SK-N-SH treated with all-trans-retinoic acid at 6 μM for 48 hours (cell line): ENCODE results near the gene COPS8.

Source experiments
- ATAC-seq: fragments of 200-7000 bp; cut with Tn5 transposase; 3 replicates; pipeline ENCODE4 v1.9.1; 2020; ENCODE audit warnings: mild to moderate bottlenecking, moderate library complexity
- ARNTL ChIP-seq: fragments of 450-650 bp; formaldehyde crosslinking; IDR thresholded peaks from 2 replicates; pipeline ENCODE4 v1.5.0; 2020; ENCODE audit warnings: low read depth, mild to moderate bottlenecking, moderate library complexity, borderline replicate concordance
- BACH2 ChIP-seq: fragments of 250-450 bp; sonication (Bioruptor Pico); IDR thresholded peaks from 2 replicates; pipeline ENCODE4 v1.9.0; 2021; ENCODE audit warnings: mild to moderate bottlenecking, borderline replicate concordance
- CSDC2 ChIP-seq: fragments of 250-450 bp; sonication (Bioruptor Pico); IDR thresholded peaks from 2 replicates; pipeline ENCODE4 v1.5.0; 2020; ENCODE audit warnings: mild to moderate bottlenecking, moderate library complexity
- ESRRG ChIP-seq: fragments of 250-450 bp; sonication (Bioruptor Pico); IDR thresholded peaks from 2 replicates; pipeline ENCODE4 v1.6.1; 2021; ENCODE audit warnings: mild to moderate bottlenecking
- GLIS3 ChIP-seq: fragments of 250-450 bp; sonication (Bioruptor Pico); IDR thresholded peaks from 2 replicates; pipeline ENCODE4 v1.5.0; 2020; ENCODE audit warnings: mild to moderate bottlenecking, moderate library complexity
- ISL1 ChIP-seq: fragments of 250-450 bp; sonication (Bioruptor Pico); IDR thresholded peaks from 2 replicates; pipeline ENCODE4 v2.1.2; 2022; ENCODE audit warnings: mild to moderate bottlenecking, moderate library complexity
- OSR1 ChIP-seq: fragments of 250-450 bp; sonication (Bioruptor Pico); IDR thresholded peaks from 2 replicates; pipeline ENCODE4 v1.8.0; 2022; ENCODE audit warnings: moderate library complexity, mild to moderate bottlenecking, inconsistent platforms
- PPARA ChIP-seq: fragments of 250-450 bp; sonication (Bioruptor Pico); IDR thresholded peaks from 2 replicates; pipeline ENCODE4 v1.5.0; 2020; ENCODE audit warnings: mild to moderate bottlenecking, borderline replicate concordance
- RARB ChIP-seq: fragments of 250-450 bp; sonication (Bioruptor Pico); IDR thresholded peaks from 2 replicates; pipeline ENCODE4 v1.8.0; 2021; ENCODE audit warnings: mild to moderate bottlenecking, moderate library complexity
- SNAI2 ChIP-seq: fragments of 250-450 bp; sonication (Bioruptor Pico); IDR thresholded peaks from 2 replicates; pipeline ENCODE4 v1.5.0; 2020; ENCODE audit warnings: mild to moderate bottlenecking, moderate library complexity
- TCF4 ChIP-seq: fragments of 250-450 bp; sonication (Bioruptor Pico); IDR thresholded peaks from 2 replicates; pipeline ENCODE4 v1.8.0; 2021; ENCODE audit warnings: mild to moderate bottlenecking, moderate library complexity, borderline replicate concordance
- TOX ChIP-seq: fragments of 250-450 bp; sonication (Bioruptor Pico); IDR thresholded peaks from 2 replicates; pipeline ENCODE4 v1.8.0; 2021; ENCODE audit warnings: mild to moderate bottlenecking, moderate library complexity, borderline replicate concordance
- ZC3H10 ChIP-seq: fragments of 250-450 bp; sonication (Bioruptor Pico); IDR thresholded peaks from 2 replicates; pipeline ENCODE4 v1.5.1; 2021; ENCODE audit warnings: mild to moderate bottlenecking, moderate library complexity
- ZNF565 ChIP-seq: fragments of 450-650 bp; formaldehyde crosslinking; conservative IDR thresholded peaks from 2 replicates; pipeline ENCODE4 v1.5.0; 2020; ENCODE audit warnings: low read depth, mild to moderate bottlenecking, moderate library complexity
- ZNF70 ChIP-seq: fragments of 450-650 bp; formaldehyde crosslinking; IDR thresholded peaks from 2 replicates; pipeline ENCODE4 v1.5.0; 2020; ENCODE audit warnings: mild to moderate bottlenecking, moderate library complexity
- ZNF8 ChIP-seq: fragments of 450-650 bp; formaldehyde crosslinking; IDR thresholded peaks from 2 replicates; pipeline ENCODE4 v1.5.0; 2020; ENCODE audit warnings: mild to moderate bottlenecking, moderate library complexity
- TF ChIP-seq, protein P1 (sequence below): fragments of 250-450 bp; sonication (Bioruptor Pico); IDR thresholded peaks from 2 replicates; pipeline ENCODE4 v1.8.0; 2021; ENCODE audit warnings: low read depth, mild to moderate bottlenecking, moderate library complexity, borderline replicate concordance
- TF ChIP-seq, protein P2 (sequence below): fragments of 250-450 bp; sonication (Bioruptor Pico); IDR thresholded peaks from 2 replicates; pipeline ENCODE4 v1.5.1; 2020; ENCODE audit warnings: low read depth, mild to moderate bottlenecking, moderate library complexity
- TF ChIP-seq, protein P3 (sequence below): fragments of 250-450 bp; sonication (Bioruptor Pico); IDR thresholded peaks from 2 replicates; pipeline ENCODE4 v1.8.0; 2020; ENCODE audit warnings: mild to moderate bottlenecking, moderate library complexity, borderline replicate concordance
- TF ChIP-seq, protein P4 (sequence below): fragments of 250-450 bp; sonication (Bioruptor Pico); IDR thresholded peaks from 2 replicates; pipeline ENCODE4 v1.5.1; 2021; ENCODE audit warnings: mild to moderate bottlenecking, moderate library complexity

The COPS8 gene

DNA sequence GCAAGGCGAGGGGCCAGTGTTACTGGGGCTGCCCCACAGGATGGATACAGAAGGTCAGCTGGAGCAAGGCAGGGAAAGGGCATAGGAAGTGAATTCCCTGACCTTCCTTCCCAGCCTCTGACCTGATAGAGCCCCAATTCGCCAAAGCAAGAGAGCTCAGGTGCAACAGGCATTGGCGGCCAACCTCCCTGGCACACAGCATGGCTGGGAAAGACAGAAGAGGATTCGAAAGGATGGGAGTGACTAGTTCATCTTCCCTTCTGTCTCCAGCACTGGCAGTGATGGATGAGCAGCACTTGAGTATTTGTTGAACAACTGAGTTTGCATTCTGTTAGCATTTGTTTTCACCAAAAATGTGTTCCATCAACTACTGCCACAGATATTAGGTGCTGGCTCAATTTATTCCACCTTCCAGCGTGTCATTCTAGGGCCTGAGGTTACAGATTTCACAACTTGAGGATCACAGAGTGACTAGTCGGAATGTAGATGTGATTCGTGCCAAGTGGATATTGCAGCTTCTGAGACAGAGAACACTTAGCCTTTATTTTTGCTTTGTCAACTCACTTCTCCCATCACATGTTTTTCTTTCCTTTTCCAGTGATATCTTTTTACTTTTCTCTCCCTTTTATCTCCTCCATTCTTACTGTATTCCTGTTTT, 6.2 kb downstream of the COPS8 start:
- no peak for ATAC-seq
- TF ChIP-seq TOX (CRISPR knock-in tag) (no peak), GLIS3 (CRISPR knock-in tag) (no peak), ISL1 (CRISPR knock-in tag) (no peak), CSDC2 (no peak), ZNF70 (CRISPR knock-in tag) (no peak), ZNF8 (CRISPR knock-in tag) (no peak), TCF4 (no peak), PPARA (CRISPR knock-in tag) (no peak), ZC3H10 (CRISPR knock-in tag) (no peak), RARB (CRISPR knock-in tag) (no peak), ZNF565 (CRISPR knock-in tag) (no peak), ARNTL (CRISPR knock-in tag) (no peak), ESRRG (CRISPR knock-in tag) (no peak), SNAI2 (CRISPR knock-in tag) (no peak), BACH2 (no peak)
- TF ChIP-seq, protein P1, sequence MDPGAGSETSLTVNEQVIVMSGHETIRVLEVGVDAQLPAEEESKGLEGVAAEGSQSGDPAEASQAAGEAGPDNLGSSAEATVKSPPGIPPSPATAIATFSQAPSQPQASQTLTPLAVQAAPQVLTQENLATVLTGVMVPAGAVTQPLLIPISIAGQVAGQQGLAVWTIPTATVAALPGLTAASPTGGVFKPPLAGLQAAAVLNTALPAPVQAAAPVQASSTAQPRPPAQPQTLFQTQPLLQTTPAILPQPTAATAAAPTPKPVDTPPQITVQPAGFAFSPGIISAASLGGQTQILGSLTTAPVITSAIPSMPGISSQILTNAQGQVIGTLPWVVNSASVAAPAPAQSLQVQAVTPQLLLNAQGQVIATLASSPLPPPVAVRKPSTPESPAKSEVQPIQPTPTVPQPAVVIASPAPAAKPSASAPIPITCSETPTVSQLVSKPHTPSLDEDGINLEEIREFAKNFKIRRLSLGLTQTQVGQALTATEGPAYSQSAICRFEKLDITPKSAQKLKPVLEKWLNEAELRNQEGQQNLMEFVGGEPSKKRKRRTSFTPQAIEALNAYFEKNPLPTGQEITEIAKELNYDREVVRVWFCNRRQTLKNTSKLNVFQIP (CRISPR knock-in tag) = no peak
- TF ChIP-seq, protein P2, sequence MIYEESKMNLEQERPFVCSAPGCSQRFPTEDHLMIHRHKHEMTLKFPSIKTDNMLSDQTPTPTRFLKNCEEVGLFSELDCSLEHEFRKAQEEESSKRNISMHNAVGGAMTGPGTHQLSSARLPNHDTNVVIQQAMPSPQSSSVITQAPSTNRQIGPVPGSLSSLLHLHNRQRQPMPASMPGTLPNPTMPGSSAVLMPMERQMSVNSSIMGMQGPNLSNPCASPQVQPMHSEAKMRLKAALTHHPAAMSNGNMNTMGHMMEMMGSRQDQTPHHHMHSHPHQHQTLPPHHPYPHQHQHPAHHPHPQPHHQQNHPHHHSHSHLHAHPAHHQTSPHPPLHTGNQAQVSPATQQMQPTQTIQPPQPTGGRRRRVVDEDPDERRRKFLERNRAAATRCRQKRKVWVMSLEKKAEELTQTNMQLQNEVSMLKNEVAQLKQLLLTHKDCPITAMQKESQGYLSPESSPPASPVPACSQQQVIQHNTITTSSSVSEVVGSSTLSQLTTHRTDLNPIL (CRISPR knock-in tag) = no peak
- TF ChIP-seq, protein P3, sequence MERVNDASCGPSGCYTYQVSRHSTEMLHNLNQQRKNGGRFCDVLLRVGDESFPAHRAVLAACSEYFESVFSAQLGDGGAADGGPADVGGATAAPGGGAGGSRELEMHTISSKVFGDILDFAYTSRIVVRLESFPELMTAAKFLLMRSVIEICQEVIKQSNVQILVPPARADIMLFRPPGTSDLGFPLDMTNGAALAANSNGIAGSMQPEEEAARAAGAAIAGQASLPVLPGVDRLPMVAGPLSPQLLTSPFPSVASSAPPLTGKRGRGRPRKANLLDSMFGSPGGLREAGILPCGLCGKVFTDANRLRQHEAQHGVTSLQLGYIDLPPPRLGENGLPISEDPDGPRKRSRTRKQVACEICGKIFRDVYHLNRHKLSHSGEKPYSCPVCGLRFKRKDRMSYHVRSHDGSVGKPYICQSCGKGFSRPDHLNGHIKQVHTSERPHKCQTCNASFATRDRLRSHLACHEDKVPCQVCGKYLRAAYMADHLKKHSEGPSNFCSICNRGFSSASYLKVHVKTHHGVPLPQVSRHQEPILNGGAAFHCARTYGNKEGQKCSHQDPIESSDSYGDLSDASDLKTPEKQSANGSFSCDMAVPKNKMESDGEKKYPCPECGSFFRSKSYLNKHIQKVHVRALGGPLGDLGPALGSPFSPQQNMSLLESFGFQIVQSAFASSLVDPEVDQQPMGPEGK = no peak

DNA sequence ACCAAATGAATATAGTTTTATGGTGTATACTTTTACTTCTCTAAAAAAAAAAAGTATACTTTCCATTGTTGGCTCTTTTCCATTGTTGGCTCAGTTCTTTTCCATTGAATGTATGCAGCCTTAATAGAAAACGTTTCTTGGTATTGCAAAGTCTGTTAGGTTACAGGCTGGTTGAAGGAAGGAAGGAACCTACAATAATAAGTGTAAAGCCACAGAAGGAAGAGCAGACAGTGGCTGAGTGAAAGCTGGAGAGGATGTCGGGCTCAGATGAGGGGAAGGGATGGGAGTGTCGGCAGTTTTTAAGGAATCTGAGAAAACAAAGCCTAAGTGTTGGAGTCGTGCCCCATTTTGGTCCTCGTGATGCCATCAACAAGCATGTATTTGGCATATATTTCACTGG, 6.8 kb downstream of the COPS8 start:
- TF ChIP-seq PPARA (CRISPR knock-in tag) (no peak), BACH2 (no peak), ESRRG (CRISPR knock-in tag) (no peak), OSR1 (CRISPR knock-in tag) (no peak), ARNTL (CRISPR knock-in tag) (no peak), SNAI2 (CRISPR knock-in tag) (no peak), RARB (CRISPR knock-in tag) (no peak), TCF4 (no peak)
- TF ChIP-seq, protein P1 (CRISPR knock-in tag) = no peak
- TF ChIP-seq, protein P4, sequence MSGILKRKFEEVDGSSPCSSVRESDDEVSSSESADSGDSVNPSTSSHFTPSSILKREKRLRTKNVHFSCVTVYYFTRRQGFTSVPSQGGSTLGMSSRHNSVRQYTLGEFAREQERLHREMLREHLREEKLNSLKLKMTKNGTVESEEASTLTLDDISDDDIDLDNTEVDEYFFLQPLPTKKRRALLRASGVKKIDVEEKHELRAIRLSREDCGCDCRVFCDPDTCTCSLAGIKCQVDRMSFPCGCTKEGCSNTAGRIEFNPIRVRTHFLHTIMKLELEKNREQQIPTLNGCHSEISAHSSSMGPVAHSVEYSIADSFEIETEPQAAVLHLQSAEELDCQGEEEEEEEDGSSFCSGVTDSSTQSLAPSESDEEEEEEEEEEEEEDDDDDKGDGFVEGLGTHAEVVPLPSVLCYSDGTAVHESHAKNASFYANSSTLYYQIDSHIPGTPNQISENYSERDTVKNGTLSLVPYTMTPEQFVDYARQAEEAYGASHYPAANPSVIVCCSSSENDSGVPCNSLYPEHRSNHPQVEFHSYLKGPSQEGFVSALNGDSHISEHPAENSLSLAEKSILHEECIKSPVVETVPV = no peak
- TF ChIP-seq, protein P2 (CRISPR knock-in tag) = no peak
- ATAC-seq = no peak
